NCI-H748 (cell line): ENCODE data around the gene STAP1.

Source experiments
- DNase-seq: peaks from one replicate; lab custom pipeline; 2025; ENCODE audit not compliant: unreplicated experiment; lab: John Stamatoyannopoulos, UW

The STAP1 gene

GRCh38 chr4:67554096-67554495 is 4.4 kb upstream of the STAP1 start:
- DNase-seq: no peak

- no peak for DNase-seq
Measured at GRCh38 chr4:67555447-67555846, 3.1 kb upstream of the STAP1 start.

- DNase-seq: no peak
Measured at GRCh38 chr4:67556436-67556835, 2.1 kb upstream of the STAP1 start.

DNA sequence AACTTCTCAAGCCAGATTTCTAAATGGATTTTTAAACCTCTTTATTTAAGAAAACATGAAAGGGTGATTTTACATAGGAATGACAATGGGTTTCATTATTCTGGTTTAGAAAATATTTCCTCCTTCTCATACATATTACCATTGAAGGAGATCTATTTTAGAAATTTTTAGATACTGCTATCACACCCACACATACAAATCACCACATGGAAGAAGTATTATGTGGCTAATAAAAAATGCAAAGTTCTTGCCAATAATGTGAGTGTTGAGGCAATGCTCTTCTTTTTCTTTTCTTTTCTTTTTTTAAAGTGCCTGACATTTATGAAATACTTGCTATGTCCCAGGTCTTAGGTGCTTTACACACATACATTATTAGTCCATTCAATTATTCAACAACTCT is 6.8 kb downstream of the STAP1 start:
- DNase-seq: no peak

DNA sequence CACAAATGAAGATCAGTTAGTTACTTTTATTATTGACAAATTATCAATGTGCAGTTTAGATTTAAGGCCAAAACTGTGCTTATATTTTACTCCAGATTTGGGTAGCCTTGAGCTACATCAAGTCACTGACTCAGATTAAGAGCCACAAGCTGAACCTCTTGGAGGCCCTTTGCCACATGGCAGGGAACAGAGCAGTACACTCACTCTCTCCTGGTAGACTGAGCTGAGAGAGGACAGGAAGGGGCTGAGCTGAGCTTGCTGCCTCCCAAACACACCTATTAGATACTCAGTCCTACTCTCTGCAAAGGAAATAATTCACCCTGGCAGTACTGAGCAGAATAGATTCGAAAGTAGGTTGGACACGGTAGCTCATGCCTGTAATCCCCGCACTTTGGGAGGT is 7.8 kb downstream of the STAP1 start:
- DNase-seq: no peak

GRCh38 chr4:67568820-67569219 is 10.3 kb downstream of the STAP1 start:
- DNase-seq: no peak

- DNase-seq: no peak
Measured at GRCh38 chr4:67570537-67570936, 12.0 kb downstream of the STAP1 start.

DNA sequence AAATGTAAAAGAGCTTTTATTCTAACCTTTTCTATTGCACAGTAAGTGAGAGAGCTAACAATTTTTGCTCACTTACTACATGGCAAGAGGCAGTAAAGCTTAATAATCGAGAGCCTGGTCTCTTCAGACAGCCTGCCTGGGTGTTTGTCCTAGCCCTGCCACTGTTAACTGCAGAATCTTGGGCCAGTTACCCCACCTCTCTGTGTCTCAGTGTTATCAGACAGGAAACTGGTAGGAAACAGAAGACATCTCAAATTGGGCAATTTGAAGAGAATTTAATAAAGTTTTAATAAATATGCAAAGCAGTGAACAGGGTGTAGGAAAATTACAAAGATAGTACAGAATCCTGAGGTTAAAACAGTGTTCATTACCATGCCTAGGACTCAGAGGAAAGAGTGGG is 13.4 kb downstream of the STAP1 start:
- no peak for DNase-seq

DNA sequence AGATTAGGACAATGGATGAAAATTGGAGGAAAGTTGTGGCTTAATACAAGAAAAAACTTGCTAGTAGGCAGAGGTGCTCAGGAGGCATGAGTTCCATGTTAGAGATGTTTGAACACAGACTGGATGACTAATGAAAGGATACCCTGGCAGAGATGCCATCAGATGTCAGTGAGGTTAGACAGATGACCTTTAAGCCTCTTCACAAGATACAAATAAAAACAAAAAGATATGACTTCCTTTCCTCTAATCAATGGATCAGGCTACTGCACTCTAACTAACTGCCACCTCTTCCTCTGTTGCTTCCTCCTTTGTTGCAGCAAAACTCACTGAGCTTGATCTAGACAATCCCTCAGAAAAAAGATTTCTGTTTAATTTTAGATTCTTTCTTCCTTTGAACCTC is 14.7 kb downstream of the STAP1 start:
- no peak for DNase-seq

DNA sequence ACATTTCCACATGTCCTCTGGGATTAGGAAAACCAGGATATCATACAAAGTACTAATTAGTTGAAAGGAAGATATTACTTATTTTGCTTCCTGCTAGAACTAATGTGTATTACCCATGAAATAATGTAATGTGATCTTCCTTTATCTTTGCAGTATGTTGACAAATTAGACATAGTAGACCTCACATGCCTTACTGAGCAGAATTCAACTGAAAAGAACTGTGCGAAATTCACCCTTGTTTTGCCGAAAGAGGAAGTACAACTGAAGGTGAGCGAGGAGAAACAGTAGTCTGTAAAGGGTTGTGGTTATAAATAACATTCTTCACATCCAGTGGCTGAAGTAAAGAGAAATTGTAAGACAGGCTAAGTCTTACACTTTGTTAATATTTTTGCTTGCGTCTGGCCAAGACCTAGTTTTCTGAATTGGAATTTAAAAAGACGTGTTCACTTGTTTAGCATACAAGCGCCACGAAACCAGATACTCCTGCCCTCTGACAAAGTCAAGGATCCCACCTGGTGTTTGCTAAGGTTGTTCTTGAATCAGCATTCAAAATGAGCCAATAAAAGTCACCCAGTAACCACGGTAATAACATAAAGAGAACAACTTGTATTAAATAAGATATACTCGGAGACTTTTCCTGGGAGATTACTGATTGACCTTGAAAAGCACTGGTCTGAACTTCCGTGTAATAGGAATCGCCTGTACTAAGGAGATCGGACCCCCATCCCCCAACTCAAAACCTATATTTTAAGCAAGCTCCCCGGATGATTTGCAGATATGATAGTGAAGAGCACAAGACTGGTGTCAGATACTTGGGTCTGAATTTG is 16.9 kb downstream of the STAP1 start:
- DNase-seq: peak; percentile 68

- no peak for DNase-seq
Measured at GRCh38 chr4:67576059-67576466, 17.5 kb downstream of the STAP1 start.

DNA sequence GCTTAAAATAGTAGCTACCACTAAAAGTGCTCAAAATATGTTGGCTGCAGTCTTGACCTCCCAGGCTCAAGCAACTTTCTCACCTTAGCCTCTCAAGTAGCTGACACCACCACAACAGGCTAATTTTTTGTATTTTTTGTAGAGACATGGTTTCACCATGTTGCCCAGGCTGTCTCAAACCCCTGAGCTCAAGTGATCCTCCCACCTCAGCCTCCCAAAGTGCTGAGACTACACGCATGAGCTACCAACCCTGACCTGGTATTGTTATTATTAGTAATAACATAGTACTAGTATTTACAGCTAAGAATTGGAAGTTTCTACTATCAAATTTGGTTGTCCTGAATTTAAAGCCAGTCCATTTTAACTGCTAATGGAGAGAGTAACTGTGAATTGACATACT is 18.0 kb downstream of the STAP1 start:
- no peak for DNase-seq

- DNase-seq: no peak
Measured at GRCh38 chr4:67580577-67580976, 22.1 kb downstream of the STAP1 start.

GRCh38 chr4:67581208-67581857 is 22.8 kb downstream of the STAP1 start:
- DNase-seq: no peak

DNA sequence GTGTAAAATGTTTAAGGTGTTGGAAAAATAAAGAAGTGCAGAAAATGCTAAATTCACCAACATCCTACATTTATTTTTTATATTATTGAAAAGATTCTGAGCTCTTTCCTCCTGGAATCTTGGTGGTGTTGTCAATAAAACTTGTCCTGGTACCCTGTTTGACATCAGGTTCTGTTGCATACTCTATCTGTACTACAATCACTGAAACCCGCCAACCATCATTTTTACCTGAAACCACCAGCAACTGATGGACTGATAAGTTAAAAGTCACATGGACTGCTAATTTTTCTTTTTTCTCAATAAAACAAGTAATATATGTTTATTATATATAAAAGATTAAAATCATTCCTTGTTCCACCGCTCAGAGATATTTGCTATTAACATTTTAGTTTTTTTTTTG is 23.4 kb downstream of the STAP1 start:
- DNase-seq: no peak

DNA sequence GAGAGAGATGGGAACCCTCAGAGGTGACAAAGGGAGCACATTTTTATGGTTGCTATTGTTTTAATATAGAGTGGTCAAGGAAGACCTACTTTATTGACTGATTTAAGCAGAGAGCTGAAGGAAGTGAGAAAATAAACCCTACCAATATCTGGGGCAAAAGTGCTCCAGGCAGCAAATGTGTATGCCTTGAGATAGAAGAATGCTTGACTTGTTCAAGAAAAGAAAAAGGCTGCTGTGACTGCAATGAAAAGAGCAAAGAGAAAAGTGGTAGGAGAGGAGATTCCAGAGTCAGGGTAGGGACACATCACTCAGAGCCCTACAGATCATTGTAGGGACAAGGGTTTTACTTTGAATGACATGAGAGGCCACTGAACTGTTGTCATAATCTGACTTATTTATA is 26.0 kb downstream of the STAP1 start:
- no peak for DNase-seq

DNA sequence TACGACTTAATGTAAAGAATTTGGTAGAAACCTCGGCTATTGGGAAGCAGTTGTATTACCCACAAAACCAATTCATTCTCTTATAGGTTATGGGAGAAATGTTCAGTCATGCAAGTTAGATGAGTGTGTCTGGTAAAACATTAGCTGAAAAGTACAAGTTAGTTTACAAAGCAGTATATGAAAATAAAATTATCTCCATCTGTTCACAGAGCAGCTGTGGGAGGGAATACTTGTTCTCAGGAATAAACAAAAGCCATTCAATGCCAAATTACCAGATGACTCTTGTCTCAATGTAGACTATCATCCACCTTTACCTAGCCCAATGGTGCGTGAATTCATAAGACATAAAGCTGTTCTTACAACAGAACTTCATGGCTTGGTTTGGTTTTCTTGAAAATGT is 28.6 kb downstream of the STAP1 start:
- peak; percentile 8 for DNase-seq

DNA sequence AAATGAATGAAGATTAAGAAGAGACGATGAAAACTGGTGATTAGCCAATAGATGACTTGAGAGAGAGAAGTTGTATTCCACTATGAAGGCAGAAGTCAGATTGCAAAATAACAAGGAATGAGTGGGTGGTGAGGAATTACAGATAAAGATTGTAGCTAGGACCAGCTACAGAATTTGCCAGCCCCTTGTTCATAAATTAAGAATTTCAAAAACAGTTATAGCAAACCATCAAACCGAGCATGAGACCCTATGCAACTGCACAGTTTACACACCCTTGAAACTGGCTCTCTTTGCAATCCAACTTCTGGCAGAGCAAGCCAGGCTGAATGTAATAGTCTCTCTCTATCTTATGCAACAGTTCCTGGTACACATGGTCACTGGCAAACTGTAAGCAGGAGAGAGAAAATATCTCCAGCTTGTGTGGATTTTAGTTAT is 35.2 kb downstream of the STAP1 start:
- DNase-seq: no peak

DNA sequence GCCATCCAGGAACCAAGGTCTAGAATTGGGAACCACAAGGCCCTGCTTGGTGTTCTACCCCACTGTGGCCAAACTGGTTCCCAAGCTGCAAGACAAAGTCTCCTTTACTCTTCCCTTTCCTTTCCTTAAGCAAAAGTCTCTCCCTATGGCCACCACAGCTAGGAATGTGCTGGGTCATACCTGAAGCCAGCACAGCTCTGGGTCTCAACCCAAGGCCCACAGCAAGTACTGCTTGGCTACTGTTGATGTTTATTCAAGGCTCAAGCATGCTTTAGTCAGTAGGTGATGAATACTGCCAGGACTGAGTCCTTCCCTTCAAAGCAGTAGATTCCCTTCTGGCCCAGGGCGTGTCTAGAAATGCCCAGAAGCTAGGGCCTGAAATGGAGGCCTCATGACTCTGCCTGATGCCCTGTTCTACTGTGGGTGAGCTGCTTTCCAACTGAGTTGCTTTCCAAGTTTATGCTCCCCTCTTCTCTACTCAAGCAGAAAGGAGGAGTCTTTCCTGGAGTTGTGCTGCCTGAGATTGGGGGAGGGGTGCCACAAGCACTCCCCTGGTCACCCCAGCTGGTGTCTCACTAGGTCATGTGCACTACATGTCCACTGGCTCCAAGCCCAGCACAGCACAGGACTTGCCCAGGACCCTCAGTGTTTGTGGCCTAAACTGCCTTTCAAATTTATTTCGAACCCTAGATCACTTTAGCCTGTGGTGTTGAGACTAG is 44.9 kb downstream of the STAP1 start:
- DNase-seq: no peak

DNA sequence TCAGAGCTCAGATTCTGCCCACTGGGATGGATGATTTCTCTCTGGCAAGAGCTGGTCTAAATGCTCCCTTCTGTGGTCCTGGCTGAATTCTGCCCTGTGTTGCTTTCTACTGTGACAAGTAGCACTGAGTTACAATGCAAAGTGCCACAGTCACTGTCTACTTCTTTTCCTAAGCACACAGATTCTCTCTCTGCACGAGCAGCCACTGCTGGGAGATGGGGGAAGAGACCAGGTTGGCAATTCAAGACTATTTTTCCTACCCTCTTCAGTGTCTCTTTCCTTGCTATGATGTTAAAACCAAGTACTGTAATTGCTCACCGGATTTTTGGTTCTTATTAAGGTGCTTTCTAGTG is 45.5 kb downstream of the STAP1 start:
- DNase-seq: no peak

- no peak for DNase-seq
Measured at GRCh38 chr4:67604749-67605148, 46.2 kb downstream of the STAP1 start.

- no peak for DNase-seq
Measured at GRCh38 chr4:67608027-67608426, 49.5 kb downstream of the STAP1 start.
